GM12874 (cell line): ENCODE data around the gene RGMA.

Source experiments
- TF ChIP-seq, protein P1 (sequence below): IDR thresholded peaks from 2 replicates; pipeline ENCODE4 v1.5.1; 2011; ENCODE audit warnings: low read depth, mild to moderate bottlenecking, control low read depth, low read length, moderate library complexity; ENCODE audit not compliant: insufficient read depth

Gene RGMA

DNA sequence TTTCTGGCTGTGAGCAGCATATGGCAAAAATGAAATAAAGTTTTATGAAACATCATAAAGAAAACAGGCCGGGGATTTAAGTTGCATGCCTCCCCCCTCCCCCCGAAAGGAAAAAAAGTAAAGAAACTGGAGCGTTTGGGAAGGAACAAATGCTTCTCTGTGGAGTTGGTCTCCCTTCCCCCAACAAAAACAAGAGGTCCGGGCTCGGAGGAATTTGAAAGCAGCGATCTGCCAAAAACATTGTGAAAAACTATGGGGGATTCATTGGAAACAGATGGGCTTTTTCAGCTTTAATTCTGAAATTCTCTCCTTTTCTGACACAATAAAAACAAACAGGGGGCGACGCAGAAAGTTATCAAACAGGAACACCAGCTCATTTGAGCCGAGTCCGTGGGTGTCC is 17.0 kb downstream of the RGMA start:
- TF ChIP-seq, protein P1, sequence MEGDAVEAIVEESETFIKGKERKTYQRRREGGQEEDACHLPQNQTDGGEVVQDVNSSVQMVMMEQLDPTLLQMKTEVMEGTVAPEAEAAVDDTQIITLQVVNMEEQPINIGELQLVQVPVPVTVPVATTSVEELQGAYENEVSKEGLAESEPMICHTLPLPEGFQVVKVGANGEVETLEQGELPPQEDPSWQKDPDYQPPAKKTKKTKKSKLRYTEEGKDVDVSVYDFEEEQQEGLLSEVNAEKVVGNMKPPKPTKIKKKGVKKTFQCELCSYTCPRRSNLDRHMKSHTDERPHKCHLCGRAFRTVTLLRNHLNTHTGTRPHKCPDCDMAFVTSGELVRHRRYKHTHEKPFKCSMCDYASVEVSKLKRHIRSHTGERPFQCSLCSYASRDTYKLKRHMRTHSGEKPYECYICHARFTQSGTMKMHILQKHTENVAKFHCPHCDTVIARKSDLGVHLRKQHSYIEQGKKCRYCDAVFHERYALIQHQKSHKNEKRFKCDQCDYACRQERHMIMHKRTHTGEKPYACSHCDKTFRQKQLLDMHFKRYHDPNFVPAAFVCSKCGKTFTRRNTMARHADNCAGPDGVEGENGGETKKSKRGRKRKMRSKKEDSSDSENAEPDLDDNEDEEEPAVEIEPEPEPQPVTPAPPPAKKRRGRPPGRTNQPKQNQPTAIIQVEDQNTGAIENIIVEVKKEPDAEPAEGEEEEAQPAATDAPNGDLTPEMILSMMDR, result no peak

DNA sequence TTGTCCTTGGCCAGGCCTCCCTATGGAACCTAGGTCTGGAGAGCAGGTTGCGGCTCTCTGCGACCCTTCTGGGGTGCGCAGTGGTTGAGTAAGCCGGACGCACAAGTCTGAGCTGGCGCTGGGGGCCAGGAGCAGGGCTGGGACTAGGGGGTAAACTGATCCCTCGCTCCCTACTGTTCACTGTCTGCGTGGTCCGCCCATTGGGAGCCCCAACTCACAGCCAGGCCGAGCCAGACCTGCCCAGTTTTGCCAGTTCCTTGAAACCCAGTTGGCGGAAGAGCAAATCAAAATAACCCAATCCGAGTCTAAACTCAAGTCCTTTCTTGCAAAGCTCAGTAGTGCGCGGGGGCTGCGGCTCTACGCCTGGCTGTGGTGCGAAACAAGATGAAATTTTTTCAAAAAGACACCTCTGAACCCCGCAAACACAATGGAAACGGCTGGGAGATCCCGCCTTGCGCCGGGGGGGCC is 17.5 kb downstream of the RGMA start:
- TF ChIP-seq, protein P1, result no peak

DNA sequence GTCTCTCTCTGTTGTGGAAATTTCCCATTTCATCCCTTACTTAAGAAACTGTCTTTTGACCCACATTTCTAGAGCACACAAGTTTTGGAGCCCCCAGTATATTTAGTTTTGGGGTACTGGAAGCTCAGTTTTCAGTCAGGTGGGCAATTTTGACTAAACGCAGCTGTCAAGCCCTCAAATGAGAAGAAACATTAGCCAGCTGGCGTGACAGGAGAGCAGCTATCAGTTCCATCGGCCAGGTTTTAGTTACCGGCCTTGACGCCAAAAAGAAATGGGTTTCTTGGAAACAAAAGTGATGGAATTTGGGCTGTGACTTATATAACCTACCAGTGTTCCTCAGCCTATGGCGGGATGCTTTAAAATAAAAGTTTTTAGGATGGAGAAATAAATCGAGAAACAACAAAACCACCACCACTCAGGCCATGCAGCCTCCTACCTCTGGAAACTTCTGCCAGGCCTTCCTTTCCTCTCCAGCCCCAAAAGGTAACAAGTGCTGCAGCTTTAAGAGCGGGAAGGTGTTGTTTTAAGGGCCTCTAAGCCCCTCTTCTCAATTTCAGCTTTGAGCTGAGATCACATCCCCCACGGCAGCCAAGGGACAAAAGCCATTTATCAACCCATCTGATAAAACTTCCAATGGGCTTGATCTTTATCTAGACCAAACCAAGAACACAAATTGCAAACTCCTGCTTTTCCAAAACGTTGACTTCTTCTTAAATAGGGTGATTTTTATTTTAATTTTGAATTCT is 18.3 kb downstream of the RGMA start:
- TF ChIP-seq, protein P1, result no peak

DNA sequence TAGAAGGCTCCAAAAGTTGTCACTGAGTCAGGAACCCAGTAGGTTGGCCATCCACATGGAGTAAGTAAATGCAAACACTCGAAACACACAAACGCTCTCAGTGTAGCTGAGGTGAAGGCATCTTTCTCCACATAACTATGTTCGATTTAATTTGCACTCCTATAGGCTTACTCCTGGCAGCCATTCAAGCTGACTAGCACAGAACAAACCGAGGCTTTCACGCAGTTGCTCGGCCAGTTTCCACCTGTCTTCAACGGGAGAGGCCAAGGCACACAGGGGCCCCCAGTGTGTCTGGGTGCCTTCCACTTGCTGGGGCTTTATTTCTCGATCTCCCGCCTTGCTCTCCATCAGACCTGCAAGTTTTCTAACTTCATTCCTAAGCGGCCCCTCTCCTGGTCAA is 18.9 kb downstream of the RGMA start:
- TF ChIP-seq, protein P1, result no peak

DNA sequence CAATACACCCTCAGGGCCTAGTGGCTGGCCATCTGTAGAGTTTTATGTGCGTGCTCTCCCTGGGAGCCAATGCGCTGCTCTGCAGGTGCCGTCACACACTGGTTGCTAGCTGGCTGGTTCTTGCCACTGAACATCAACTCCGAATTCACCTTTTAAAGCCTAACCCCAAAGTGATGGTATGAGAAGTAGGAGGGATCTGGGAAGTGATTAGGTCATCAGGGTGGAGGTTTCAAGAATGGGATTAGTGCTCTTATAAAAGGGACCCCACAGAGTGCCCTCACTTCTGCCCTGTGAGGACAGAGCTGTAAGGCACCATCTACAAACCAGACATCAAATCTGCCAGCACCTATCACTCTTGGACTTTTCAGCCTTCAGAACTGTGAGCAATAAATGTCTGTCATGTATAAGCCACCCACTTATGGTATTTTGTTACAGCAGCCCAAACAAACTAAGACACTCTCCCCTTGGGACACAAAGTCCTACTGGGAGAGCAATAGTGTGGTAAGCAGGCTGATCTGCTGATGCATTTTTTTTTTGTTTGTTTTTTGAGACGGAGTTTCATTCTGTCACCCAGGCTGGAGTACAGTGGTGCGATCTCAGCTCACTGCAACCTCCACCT is 20.3 kb downstream of the RGMA start:
- TF ChIP-seq, protein P1, result no peak

DNA sequence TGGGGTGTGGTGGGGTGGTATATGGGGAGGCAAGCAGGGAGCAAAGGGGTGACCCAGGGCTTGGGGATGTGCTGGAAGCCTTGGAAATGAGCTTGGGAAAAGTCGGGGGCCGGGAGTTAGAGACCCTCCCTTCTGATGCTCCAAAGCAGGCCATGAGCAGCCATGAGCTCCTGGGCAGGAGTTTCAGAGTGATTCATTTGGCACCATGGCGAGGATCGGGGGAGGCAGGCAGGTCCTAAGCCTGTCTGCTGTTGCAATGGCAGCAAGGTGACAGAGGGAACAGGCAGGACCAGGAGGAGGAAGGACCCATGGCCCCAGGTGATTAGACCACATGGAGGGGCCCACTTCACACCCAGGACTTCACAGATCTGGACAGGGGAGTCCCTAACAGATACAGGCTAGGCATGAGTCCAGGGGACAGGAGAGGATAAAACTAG is 21.3 kb downstream of the RGMA start:
- TF ChIP-seq, protein P1, result no peak

DNA sequence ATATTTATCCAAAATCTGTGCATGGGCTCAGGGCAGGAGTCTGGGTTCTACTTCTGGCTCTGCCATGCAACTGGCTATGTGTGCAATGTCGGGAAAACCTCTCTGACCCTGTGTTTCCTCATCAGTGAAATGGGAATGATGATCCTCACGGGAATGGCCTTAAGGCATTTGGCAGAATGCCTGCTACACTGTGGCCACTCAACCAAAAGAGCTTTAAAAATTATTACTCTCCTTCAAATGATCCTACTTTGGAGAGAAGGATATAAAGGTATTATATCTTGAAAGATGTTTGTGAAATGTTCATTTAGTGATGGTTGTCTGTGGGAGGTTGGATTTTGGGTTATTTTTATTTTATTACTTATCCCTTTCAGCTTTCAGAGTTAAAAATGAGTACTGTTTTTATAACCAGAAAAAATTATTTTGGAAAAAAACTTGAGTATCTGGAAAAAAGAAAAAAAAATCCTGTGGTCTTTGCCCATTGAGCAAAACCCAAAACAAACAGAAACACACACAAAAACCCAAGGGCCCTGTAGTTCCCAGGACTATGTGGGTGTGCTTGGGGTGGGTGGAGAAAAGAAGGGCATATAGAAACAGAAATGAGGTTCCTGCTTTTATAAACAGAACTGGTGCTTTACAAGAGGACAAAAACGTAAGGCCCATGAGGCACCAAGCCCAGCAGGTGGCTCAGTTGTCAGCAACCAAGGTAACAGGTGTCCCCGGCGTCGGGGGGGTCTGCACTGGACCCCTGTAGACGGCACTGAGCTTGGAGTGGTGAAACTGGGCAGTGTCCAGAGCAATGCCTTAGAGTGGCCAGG is 22.0 kb downstream of the RGMA start:
- TF ChIP-seq, protein P1, result no peak
